ENCODE data around the gene PCDH8.

GRCh38 chr13:52884429-52885010, 36.1 kb upstream of the PCDH8 start:
- no peak for TF ChIP-seq CTCF (conservative IDR thresholded peaks at IDR 0.05; ENCODE audit: low read length)
- no peak for TF ChIP-seq EZH2phosphoT487 (IDR thresholded peaks at IDR 0.05; ENCODE audit: borderline replicate concordance)

Data from Loucy (cell line).